D721Med (cell line): ENCODE measurements around the gene ILF2.
A peak's percentile ranks its signal among the peaks of the same experiment; 100 is the strongest.
"Not testable (repeated sequence)": the region's sequence is repeated elsewhere in the genome, so short reads cannot be mapped to it uniquely, and the experiment has no call there.

ENCODE experiments used
- DNase-seq: peaks from one replicate; pipeline ENCODE4 v3.0.0; 2011; ENCODE audit warnings: low spot score; ENCODE audit not compliant: insufficient read length
- FAIRE-seq: peaks from 2 replicates; lab custom pipeline; 2011; peaks lifted over from hg19 to GRCh38; lab: Jason Lieb, UNC
- TF ChIP-seq, protein P1 (sequence below): IDR thresholded peaks from 2 replicates; pipeline ENCODE4 v1.5.1; 2012; ENCODE audit warnings: mild to moderate bottlenecking, control low read depth; ENCODE audit not compliant: insufficient read depth; ENCODE audit errors: missing control alignments

ILF2 gene

DNA sequence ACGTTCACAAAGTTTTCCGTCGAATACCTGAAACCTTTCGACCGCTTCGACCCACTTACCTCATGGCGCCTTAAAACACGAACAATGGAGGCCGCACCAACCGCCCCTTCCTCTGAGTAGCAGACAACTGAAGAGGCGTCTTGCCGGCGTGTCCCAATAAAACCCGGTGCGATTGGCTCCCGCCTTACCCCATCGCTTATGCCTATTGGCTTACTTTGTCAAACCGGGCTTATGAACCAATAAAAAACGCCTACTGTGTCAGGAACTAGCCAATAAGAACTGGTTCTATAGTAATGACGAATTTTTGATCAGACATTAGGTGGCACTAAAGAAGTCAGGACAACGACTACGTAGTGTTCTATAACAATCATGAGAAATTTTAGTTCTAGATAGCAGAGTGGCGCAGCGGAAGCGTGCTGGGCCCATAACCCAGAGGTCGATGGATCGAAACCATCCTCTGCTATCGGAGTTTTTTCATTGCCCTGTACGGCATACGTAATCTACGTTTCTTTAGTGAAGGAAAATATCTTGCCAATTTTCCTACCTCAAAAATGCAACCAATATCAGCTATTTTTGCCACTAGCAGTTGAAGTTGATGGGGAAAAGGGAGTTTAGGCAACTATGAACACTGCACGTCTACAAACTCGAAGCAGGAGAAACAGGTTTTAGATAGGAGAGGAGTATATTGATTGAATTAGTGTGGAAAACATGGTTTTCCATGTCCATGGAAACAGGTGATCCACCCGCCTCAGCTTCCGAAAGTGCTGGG, at the start of gene ILF2:
Gene ILF2, minus strand, starts transcription at position 135 of the 769 bp plus-strand sequence. Its CDS starts 71 bp downstream, at position 64.
- DNase-seq: peak; percentile 97
- peak; percentile 98 for FAIRE-seq
- TF ChIP-seq, protein P1, sequence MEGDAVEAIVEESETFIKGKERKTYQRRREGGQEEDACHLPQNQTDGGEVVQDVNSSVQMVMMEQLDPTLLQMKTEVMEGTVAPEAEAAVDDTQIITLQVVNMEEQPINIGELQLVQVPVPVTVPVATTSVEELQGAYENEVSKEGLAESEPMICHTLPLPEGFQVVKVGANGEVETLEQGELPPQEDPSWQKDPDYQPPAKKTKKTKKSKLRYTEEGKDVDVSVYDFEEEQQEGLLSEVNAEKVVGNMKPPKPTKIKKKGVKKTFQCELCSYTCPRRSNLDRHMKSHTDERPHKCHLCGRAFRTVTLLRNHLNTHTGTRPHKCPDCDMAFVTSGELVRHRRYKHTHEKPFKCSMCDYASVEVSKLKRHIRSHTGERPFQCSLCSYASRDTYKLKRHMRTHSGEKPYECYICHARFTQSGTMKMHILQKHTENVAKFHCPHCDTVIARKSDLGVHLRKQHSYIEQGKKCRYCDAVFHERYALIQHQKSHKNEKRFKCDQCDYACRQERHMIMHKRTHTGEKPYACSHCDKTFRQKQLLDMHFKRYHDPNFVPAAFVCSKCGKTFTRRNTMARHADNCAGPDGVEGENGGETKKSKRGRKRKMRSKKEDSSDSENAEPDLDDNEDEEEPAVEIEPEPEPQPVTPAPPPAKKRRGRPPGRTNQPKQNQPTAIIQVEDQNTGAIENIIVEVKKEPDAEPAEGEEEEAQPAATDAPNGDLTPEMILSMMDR: peak; percentile 51

DNA sequence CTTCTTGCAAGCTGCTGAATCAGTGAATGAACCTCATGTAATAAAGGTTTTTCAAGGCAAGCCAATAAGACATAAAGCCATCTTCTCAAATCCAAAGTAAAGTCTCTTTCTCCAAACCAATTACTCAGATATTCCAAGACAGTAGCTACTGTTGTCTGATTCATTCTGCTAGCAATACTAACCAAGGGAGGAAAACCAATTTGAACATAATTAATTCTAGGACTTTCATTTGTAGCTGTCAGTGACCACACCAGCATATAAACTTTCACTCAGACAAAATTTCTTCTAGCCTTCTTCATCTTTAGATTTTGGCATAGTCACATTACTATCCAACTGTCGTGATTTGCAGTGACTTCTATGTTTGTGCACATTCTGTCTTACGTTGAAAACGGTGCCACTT, 46.5 kb upstream of the ILF2 start:
- FAIRE-seq (no peak), DNase-seq (no peak)
- TF ChIP-seq, protein P1: no peak

DNA sequence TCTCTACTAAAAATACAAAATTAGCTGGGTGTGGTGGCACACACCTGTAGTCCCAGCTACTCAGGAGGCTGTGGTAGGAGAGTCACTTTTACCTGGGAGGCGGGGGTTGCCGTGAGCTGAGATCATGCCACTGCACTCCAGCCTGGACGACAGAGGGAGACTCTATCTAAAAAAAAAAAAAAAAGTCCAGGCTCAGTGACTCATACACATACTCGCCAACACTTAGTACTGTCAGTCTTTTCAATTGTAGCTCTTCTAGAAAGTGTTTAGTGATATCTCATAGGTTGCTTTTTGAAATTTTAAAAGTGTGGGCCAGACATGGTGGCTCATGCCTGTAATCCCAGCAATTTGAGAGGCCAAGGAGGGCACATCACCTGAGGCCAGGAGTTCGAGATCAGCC, 45.4 kb upstream of the ILF2 start:
- FAIRE-seq, DNase-seq: not testable (repeated sequence)

DNA sequence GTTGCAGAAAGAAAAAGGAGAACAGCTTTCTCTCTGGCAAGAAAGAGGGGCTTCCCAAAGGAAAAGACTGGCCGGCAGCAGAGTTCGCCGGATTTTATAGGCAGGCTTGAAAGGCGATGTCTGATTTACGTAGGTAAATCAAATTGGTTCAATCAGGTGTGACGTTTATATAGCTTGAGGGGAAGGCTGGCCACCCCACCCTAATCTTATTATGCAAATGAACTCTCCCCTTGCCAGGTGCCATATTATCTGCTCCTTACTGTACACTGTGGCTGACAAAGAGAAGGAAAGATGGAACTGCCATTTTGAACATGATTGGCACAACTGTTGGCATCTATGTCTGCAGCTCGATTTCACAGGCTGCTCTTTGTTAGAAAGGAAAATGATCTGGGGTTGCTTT, 40.2 kb upstream of the ILF2 start:
- FAIRE-seq: no peak
- TF ChIP-seq, protein P1: no peak
- DNase-seq: no peak

DNA sequence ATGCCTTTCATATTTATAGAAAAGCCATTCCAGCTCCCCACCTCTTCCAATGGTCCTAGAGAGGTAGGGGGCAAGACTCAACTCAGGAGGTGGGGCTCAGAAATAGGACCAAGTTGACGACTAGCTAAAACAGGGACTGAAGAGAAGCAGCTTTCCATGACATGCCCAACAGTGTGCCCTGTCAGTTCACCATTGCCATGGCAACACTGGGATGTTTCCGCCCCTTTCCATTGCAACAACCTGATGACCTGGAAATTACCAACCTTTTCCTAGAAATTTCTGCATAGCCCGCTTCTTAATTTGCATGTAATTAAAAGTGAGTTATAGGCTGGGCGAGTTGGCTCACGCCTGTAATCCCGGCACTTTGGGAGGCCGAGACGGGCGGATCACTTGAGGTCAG, 34.7 kb upstream of the ILF2 start:
- TF ChIP-seq, protein P1: no peak
- no peak for FAIRE-seq

DNA sequence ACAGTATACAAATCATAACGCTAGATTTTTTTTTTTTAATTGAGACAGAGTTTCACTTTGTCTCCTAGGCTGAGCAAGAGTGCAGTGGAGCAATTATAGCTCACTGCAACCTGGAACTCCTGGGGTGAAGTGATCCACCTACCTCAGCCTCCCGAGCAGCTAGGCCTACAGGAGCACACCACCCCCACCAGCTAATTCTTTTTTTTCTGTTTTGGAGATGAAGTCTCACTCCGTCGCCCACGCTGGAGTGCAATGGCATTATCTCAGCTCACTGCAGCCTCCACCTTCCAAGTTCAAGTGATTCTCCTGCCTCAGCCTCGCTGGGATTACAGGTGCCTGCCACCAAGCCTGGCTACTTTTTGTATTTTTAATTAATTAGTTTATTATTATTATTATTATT, 29.0 kb upstream of the ILF2 start:
- TF ChIP-seq, protein P1: no peak
- FAIRE-seq (no peak), DNase-seq (no peak)

More for the DNA sequence above, 34.7 kb upstream of the ILF2 start:
- no peak for DNase-seq

DNA sequence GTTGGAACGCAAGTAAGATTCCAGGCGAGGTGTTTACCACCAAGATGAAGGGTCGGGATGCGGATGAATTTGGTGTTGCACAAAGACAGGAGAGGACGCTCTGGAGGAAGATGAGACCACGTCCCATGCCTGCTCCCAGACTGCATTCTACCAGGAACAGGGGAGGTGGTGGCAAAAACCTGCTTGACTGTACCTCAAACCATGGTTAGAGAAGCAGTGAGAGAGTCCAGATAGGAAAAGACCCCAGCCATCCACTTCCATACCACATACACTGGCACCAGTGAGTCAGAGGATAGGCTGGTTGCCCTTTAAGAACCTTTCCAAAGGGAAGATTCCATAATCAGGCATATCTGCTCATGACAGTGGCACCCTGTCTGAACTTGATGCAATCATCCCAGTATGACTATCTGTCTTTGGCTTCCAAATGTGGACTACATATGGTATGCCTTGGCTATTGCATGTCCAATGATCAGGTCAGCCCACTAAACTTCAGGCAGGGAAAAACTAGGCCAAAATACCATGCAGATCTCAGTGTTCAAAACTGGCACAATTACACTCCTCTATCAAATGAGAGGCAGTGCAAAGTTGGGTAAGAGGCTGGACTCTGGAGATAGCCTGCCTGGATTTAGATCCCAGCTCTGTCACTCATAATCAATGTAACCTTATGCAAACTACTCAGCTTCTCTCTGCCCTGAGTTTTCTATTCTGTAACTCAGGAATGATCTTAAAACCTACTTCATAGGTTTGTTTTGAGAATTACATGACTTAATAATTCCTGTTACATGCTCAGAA, 28.3 kb upstream of the ILF2 start:
- no peak for FAIRE-seq
- no peak for DNase-seq
- TF ChIP-seq, protein P1: no peak
